Measurements from ENCODE around the gene EID3. TPM values are rescaled to one million over a fixed set of nuclear protein-coding genes. Genes with fewer than 3 reads are reported as not detected.

The EID3 gene
- total and polyA plus RNA-seq, 10 of the 15 experiments (the other 5 are each of a cell fraction or from before 2014, with no cell fraction given) = 0.92 to 7.0 (median 4.3) TPM

Other genes starting within 250 kb of the EID3 start
- gene HCFC2, start 239.2 kb upstream of the EID3 start, total RNA-seq (2014; rRNA removed) = 8.9 and 9.0 TPM in 2 replicates
- 9.5 TPM in 2 replicates for gene HCFC2, start 239.2 kb upstream of the EID3 start, total RNA-seq (2014; rRNA removed; fragmentation: Illumina TruSeq; extraction: Trizol)
- gene HCFC2, start 239.2 kb upstream of the EID3 start, total RNA-seq (2021) = 9.2 and 9.4 TPM in 2 replicates
- gene HCFC2, start 239.2 kb upstream of the EID3 start, polyA plus RNA-seq (2011; rRNA removed) = 14.2 and 19.1 TPM in 2 replicates
- gene HCFC2, start 239.2 kb upstream of the EID3 start, polyA plus RNA-seq (2014; fragmentation: Illumina TruSeq; extraction: Trizol) = 7.6 and 8.6 TPM in 2 replicates
- gene HCFC2, start 239.2 kb upstream of the EID3 start, polyA plus RNA-seq (2014; fragmentation: Nextera tagmentation; extraction: Ambion mirVana) = 1 to 10 TPM; 1.8 to 3.8 TPM
- gene HCFC2, start 239.2 kb upstream of the EID3 start, polyA plus RNA-seq (2014; rRNA removed) = 5.7 and 9.1 TPM in 2 replicates
- 10 to 100 TPM; 11.8 to 13.1 TPM for gene HCFC2, start 239.2 kb upstream of the EID3 start, polyA plus RNA-seq (2016; fragmentation: Nextera tagmentation; extraction: Ambion mirVana)
- gene NFYB, start 165.5 kb upstream of the EID3 start, total RNA-seq (2014; rRNA removed) = 13.8 and 15.3 TPM in 2 replicates
- gene NFYB, start 165.5 kb upstream of the EID3 start, total RNA-seq (2014; rRNA removed; fragmentation: Illumina TruSeq; extraction: Trizol) = 25.1 and 26.9 TPM in 2 replicates
- gene NFYB, start 165.5 kb upstream of the EID3 start, total RNA-seq (2021) = 18.4 and 20.3 TPM in 2 replicates
- 28.8 and 57.3 TPM in 2 replicates for gene NFYB, start 165.5 kb upstream of the EID3 start, polyA plus RNA-seq (2011; rRNA removed)
- gene NFYB, start 165.5 kb upstream of the EID3 start, polyA plus RNA-seq (2014; fragmentation: Illumina TruSeq; extraction: Trizol) = 34.0 and 43.3 TPM in 2 replicates
- gene NFYB, start 165.5 kb upstream of the EID3 start, polyA plus RNA-seq (2014; fragmentation: Nextera tagmentation; extraction: Ambion mirVana) = 10 to 100 TPM; 27.5 to 42.3 TPM
- 21.6 and 21.8 TPM in 2 replicates for gene NFYB, start 165.5 kb upstream of the EID3 start, polyA plus RNA-seq (2014; rRNA removed)
- gene NFYB, start 165.5 kb upstream of the EID3 start, polyA plus RNA-seq (2016; fragmentation: Nextera tagmentation; extraction: Ambion mirVana) = 10 to 100 TPM; 29.3 to 29.9 TPM
- gene TXNRD1, start 88.0 kb upstream of the EID3 start, total RNA-seq (2014; rRNA removed) = 67.0 and 75.9 TPM in 2 replicates
- gene TXNRD1, start 88.0 kb upstream of the EID3 start, total RNA-seq (2014; rRNA removed; fragmentation: Illumina TruSeq; extraction: Trizol) = 73.7 and 76.7 TPM in 2 replicates
- 83.7 and 84.6 TPM in 2 replicates for gene TXNRD1, start 88.0 kb upstream of the EID3 start, total RNA-seq (2021)
- gene TXNRD1, start 88.0 kb upstream of the EID3 start, polyA plus RNA-seq (2011; rRNA removed) = 60.8 and 77.3 TPM in 2 replicates
- gene TXNRD1, start 88.0 kb upstream of the EID3 start, polyA plus RNA-seq (2014; fragmentation: Illumina TruSeq; extraction: Trizol) = 70.6 TPM in 2 replicates
- 10 to 100 TPM; 52.6 to 56.7 TPM for gene TXNRD1, start 88.0 kb upstream of the EID3 start, polyA plus RNA-seq (2014; fragmentation: Nextera tagmentation; extraction: Ambion mirVana)
- gene TXNRD1, start 88.0 kb upstream of the EID3 start, polyA plus RNA-seq (2014; rRNA removed) = 50.8 and 56.8 TPM in 2 replicates
- gene TXNRD1, start 88.0 kb upstream of the EID3 start, polyA plus RNA-seq (2016; fragmentation: Nextera tagmentation; extraction: Ambion mirVana) = 10 to 100 TPM; 68.6 to 68.8 TPM
- 19.9 and 23.8 TPM in 2 replicates for gene CHST11, start 153.2 kb downstream of the EID3 start, total RNA-seq (2014; rRNA removed)
- gene CHST11, start 153.2 kb downstream of the EID3 start, total RNA-seq (2014; rRNA removed; fragmentation: Illumina TruSeq; extraction: Trizol) = 12.3 and 13.0 TPM in 2 replicates
- gene CHST11, start 153.2 kb downstream of the EID3 start, total RNA-seq (2021) = 34.8 and 38.1 TPM in 2 replicates
- 20.0 and 25.7 TPM in 2 replicates for gene CHST11, start 153.2 kb downstream of the EID3 start, polyA plus RNA-seq (2011; rRNA removed)
- gene CHST11, start 153.2 kb downstream of the EID3 start, polyA plus RNA-seq (2014; fragmentation: Illumina TruSeq; extraction: Trizol) = 12.5 and 13.4 TPM in 2 replicates
- gene CHST11, start 153.2 kb downstream of the EID3 start, polyA plus RNA-seq (2014; fragmentation: Nextera tagmentation; extraction: Ambion mirVana) = 1 to 10 TPM; 1.9 to 2.5 TPM
- 11.3 and 23.1 TPM in 2 replicates for gene CHST11, start 153.2 kb downstream of the EID3 start, polyA plus RNA-seq (2014; rRNA removed)
- gene CHST11, start 153.2 kb downstream of the EID3 start, polyA plus RNA-seq (2016; fragmentation: Nextera tagmentation; extraction: Ambion mirVana) = 10 to 100 TPM; 20.9 to 24.6 TPM

Data from GM12878 (cell line).